ENCODE results near the gene ALKBH2.
A peak's percentile ranks its signal among the peaks of the same experiment; 100 is the strongest.

The ALKBH2 gene

GRCh38 chr12:109131154-109132050, 38.1 kb upstream of the ALKBH2 start:
- TF ChIP-seq CTCF (IDR thresholded peaks at IDR 0.05; ENCODE audit: low read depth, low read length): no peak
- H3K4me3 ChIP-seq (replicated peaks in 1 of 2; ENCODE audit: low read depth in 2 of 2, low read length in 2 of 2): no peak overlapping the region
- no peak for DNase-seq (ENCODE audit: low read depth in 2 of 2)

GRCh38 chr12:109130297-109131153, 37.3 kb upstream of the ALKBH2 start:
- TF ChIP-seq CTCF (IDR thresholded peaks at IDR 0.05; ENCODE audit: low read depth, low read length): no peak
- H3K4me3 ChIP-seq (replicated peaks in 1 of 2; ENCODE audit: low read depth in 2 of 2, low read length in 2 of 2): no peak overlapping the region
- DNase-seq (ENCODE audit: low read depth in 2 of 2): no peak

- no peak for DNase-seq (ENCODE audit: low read depth in 2 of 2)
- no peak overlapping the region for H3K4me3 ChIP-seq (replicated peaks in 1 of 2; ENCODE audit: low read depth in 2 of 2, low read length in 2 of 2)
- TF ChIP-seq CTCF (IDR thresholded peaks at IDR 0.05; ENCODE audit: low read depth, low read length): no peak
These were observed 34.4 kb upstream of the ALKBH2 start for GRCh38 chr12:109127533-109128242.

GRCh38 chr12:109126784-109127183, 33.5 kb upstream of the ALKBH2 start:
- peak in 1 of 2 donors; percentile 77 for DNase-seq (ENCODE audit: low read depth in 2 of 2)

GRCh38 chr12:109125791-109126190, 32.5 kb upstream of the ALKBH2 start:
- DNase-seq (ENCODE audit: low read depth in 2 of 2): no peak
- no peak overlapping the region for H3K4me3 ChIP-seq (replicated peaks in 1 of 2; ENCODE audit: low read depth in 2 of 2, low read length in 2 of 2)
- no peak for TF ChIP-seq CTCF (IDR thresholded peaks at IDR 0.05; ENCODE audit: low read depth, low read length)

More at GRCh38 chr12:109126784-109127183, 33.5 kb upstream of the ALKBH2 start:
- no peak overlapping the region for H3K4me3 ChIP-seq (replicated peaks in 1 of 2; ENCODE audit: low read depth in 2 of 2, low read length in 2 of 2)
- TF ChIP-seq CTCF (IDR thresholded peaks at IDR 0.05; ENCODE audit: low read depth, low read length): no peak

GRCh38 chr12:109124878-109125648, 31.8 kb upstream of the ALKBH2 start:
- no peak for DNase-seq (ENCODE audit: low read depth in 2 of 2)

More at GRCh38 chr12:109124878-109125648, 31.8 kb upstream of the ALKBH2 start:
- no peak overlapping the region for H3K4me3 ChIP-seq (replicated peaks in 1 of 2; ENCODE audit: low read depth in 2 of 2, low read length in 2 of 2)
- TF ChIP-seq CTCF (IDR thresholded peaks at IDR 0.05; ENCODE audit: low read depth, low read length): no peak

Measured in cardiac fibroblast (primary cell).